Loucy (cell line): ENCODE data around the gene GOLGA6L10.
"Not testable (repeated sequence)": the region's sequence is repeated elsewhere in the genome, so short reads cannot be mapped to it uniquely, and the experiment has no call there.

Experiments used
- H2AFZ ChIP-seq: fragments of 200-600 bp; sonication (generic); 2 replicates; pipeline ENCODE4 v1.6.0; 2016; ENCODE audit warnings: antibody characterized with exemption, mild to moderate bottlenecking, low read length, moderate library complexity
- H3F3A ChIP-seq: fragments of 200-600 bp; 2 replicates; pipeline ENCODE4 v1.6.0; 2016; ENCODE audit warnings: antibody characterized with exemption, low read depth, mild to moderate bottlenecking
- H3K27me3 ChIP-seq: fragments of 200-600 bp; sonication (generic); 2 replicates; pipeline ENCODE4 v1.6.1; 2014; ENCODE audit warnings: low read length, mild to moderate bottlenecking; ENCODE audit not compliant: insufficient read depth, poor library complexity, severe bottlenecking
- H3K36me3 ChIP-seq: fragments of 200-600 bp; sonication (generic); 2 replicates; pipeline ENCODE4 v1.6.1; 2016; ENCODE audit warnings: low read length; ENCODE audit not compliant: insufficient read depth
- H3K4me1 ChIP-seq: fragments of 200-600 bp; sonication (generic); 2 replicates; pipeline ENCODE4 v1.5.1; 2014; ENCODE audit warnings: low read length, mild to moderate bottlenecking; ENCODE audit not compliant: insufficient read depth, poor library complexity, severe bottlenecking
- H3K4me2 ChIP-seq: fragments of 200-600 bp; sonication (generic); 2 replicates; pipeline ENCODE4 v1.6.0; 2014; ENCODE audit warnings: antibody characterized with exemption, low read length, low read depth, mild to moderate bottlenecking; ENCODE audit not compliant: poor library complexity, severe bottlenecking
- H3K4me3 ChIP-seq: fragments of 200-600 bp; sonication (generic); 2 replicates; pipeline ENCODE4 v1.5.1; 2014; ENCODE audit warnings: low read length, mild to moderate bottlenecking, mixed read lengths; ENCODE audit not compliant: poor library complexity, severe bottlenecking
- H3K79me2 ChIP-seq: fragments of 200-600 bp; sonication (generic); 2 replicates; pipeline ENCODE4 v1.6.1; 2014; ENCODE audit warnings: low read length; ENCODE audit not compliant: insufficient read depth
- H3K9ac ChIP-seq: fragments of 200-600 bp; sonication (generic); 2 replicates; pipeline ENCODE4 v1.6.0; 2014; ENCODE audit warnings: mild to moderate bottlenecking, low read depth, low read length, moderate library complexity; ENCODE audit not compliant: poor library complexity, severe bottlenecking
- H3K9me2 ChIP-seq: fragments of 200-600 bp; sonication (generic); replicated peaks from 2 replicates; pipeline ENCODE4 v1.6.1; 2016; ENCODE audit warnings: low read depth, low read length, mixed read lengths
- H3K9me3 ChIP-seq: fragments of 200-600 bp; sonication (generic); 2 replicates; pipeline ENCODE4 v1.6.1; 2014; ENCODE audit warnings: mild to moderate bottlenecking, antibody characterized with exemption, low read length, low read depth; ENCODE audit not compliant: insufficient read depth
- H4K20me1 ChIP-seq: fragments of 200-600 bp; sonication (generic); 2 replicates; pipeline ENCODE4 v1.6.0; 2014; ENCODE audit warnings: antibody characterized with exemption, low read length, mild to moderate bottlenecking; ENCODE audit not compliant: insufficient read depth, poor library complexity, severe bottlenecking
- CTCF ChIP-seq: fragments of 200-600 bp; sonication (generic); conservative IDR thresholded peaks from 2 replicates; pipeline ENCODE4 v1.5.1; 2014; ENCODE audit warnings: mild to moderate bottlenecking, antibody characterized with exemption, low read length
- EZH2phosphoT487 ChIP-seq: fragments of 200-600 bp; IDR thresholded peaks from 2 replicates; pipeline ENCODE4 v1.6.1; 2018; ENCODE audit warnings: antibody characterized with exemption, mild to moderate bottlenecking, moderate library complexity, borderline replicate concordance

Gene GOLGA6L10, protein sequence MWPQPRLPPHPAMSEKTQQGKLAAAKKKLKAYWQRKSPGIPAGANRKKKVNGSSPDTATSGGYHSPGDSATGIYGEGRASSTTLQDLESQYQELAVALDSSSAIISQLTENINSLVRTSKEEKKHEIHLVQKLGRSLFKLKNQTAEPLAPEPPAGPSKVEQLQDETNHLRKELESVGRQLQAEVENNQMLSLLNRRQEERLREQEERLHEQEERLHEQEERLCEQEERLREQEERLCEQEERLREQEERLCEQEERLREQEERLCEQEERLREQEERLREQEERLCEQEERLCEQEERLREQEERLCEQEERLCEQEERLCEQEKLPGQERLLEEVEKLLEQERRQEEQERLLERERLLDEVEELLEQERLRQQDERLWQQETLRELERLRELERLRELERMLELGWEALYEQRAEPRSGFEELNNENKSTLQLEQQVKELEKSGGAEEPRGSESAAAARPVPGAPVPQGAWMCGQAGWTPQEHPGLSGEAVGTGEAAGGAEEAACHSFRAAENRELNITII

DNA sequence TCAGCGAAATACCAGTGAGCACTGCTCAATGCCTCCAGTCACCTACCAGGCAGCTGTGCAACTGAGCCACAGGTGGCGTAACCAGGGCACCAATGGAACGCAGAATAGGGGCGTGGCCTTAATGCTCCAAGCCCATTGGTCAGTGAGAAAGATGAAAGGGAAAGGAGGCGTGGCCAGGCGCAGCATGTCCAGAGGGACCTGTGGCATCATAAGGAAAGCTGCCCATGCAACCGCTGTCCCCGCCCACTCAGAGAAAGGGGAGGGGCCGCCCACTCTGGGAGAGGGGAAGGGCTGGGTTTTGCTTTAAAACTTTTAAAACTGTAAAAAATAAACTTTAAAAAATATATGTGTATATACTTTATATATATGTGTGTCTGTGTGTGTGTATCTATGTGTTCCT is at the start of gene GOLGA6L10:
Gene GOLGA6L10, minus strand, starts transcription at position 101 of the 400 bp plus-strand sequence. Its CDS starts 100 bp downstream, at position 1.
- H4K20me1 ChIP-seq, H3K79me2 ChIP-seq, H3F3A ChIP-seq, H3K9me2 ChIP-seq, H3K4me1 ChIP-seq, H3K36me3 ChIP-seq, H3K9ac ChIP-seq, H2AFZ ChIP-seq, H3K9me3 ChIP-seq, H3K4me2 ChIP-seq, H3K4me3 ChIP-seq, H3K27me3 ChIP-seq: not testable (repeated sequence)

- Histone ChIP-seq H2AFZ (no peak overlapping the region), H3K9me2 (no peaks in the 10 kb centered on the region), H3K4me1 (peaks cover 7% of the 10 kb centered on the region), H3K4me3 (no peak overlapping the region), H3K9ac (no peak overlapping the region), H3K79me2 (peaks cover 16% of the 10 kb centered on the region; the same call in 1 of the 2 replicates), H4K20me1 (no peaks in the 10 kb centered on the region), H3K36me3 (no peaks in the 10 kb centered on the region), H3K4me2 (peak overlapping the region; percentile 20), H3F3A (no peaks in the 10 kb centered on the region), H3K27me3 (no peaks in the 10 kb centered on the region), H3K9me3 (no peaks in the 10 kb centered on the region)
- TF ChIP-seq EZH2phosphoT487: no peak
- TF ChIP-seq CTCF: no peak
Measured at GRCh38 chr15:82398785-82399184, 49.5 kb upstream of the GOLGA6L10 start.

GRCh38 chr15:82397817-82398216 is 48.5 kb upstream of the GOLGA6L10 start:
- Histone ChIP-seq H2AFZ (no peak overlapping the region), H3K9ac (no peak overlapping the region), H4K20me1 (no peaks in the 10 kb centered on the region), H3K9me2 (no peaks in the 10 kb centered on the region), H3K79me2 (peaks cover 16% of the 10 kb centered on the region; the same call in 1 of the 2 replicates), H3K36me3 (no peaks in the 10 kb centered on the region), H3K27me3 (no peaks in the 10 kb centered on the region), H3K9me3 (no peaks in the 10 kb centered on the region), H3K4me2 (no peak overlapping the region), H3K4me1 (peaks cover 7% of the 10 kb centered on the region), H3K4me3 (no peak overlapping the region), H3F3A (no peaks in the 10 kb centered on the region)
- TF ChIP-seq CTCF (no peak), EZH2phosphoT487 (no peak)

- H3K27me3 ChIP-seq, H3K4me3 ChIP-seq, H3K4me1 ChIP-seq, H3K9me2 ChIP-seq, H3K4me2 ChIP-seq, H2AFZ ChIP-seq, H3F3A ChIP-seq, H3K36me3 ChIP-seq, H3K9me3 ChIP-seq, H4K20me1 ChIP-seq, H3K9ac ChIP-seq: not testable (repeated sequence)
- peaks cover 16% of the 10 kb centered on the region; the same call in 1 of the 2 replicates for H3K79me2 ChIP-seq
Measured at GRCh38 chr15:82395788-82396187, 46.5 kb upstream of the GOLGA6L10 start.
